CD14-positive monocyte (primary cell): ENCODE results near the gene KRTAP6-1. TPM values are rescaled to one million over a fixed set of nuclear protein-coding genes. Genes with fewer than 3 reads are reported as not detected.

Experiments
- DNase-seq, 3 donors: peaks; one replicate each; pipeline ENCODE4 v3.0.0-alpha.2; 2011 to 2022
- H2AFZ ChIP-seq: 2 replicates; pipeline ENCODE4 v1.6.0; 2012; ENCODE audit warnings: mild to moderate bottlenecking, low read depth, low read length, inconsistent platforms; ENCODE audit not compliant: insufficient read depth, poor library complexity, severe bottlenecking
- H3K27ac ChIP-seq, 2 donors: 1 replicate in 1 of 2; 2 replicates in 1 of 2; pipeline ENCODE4 v1.5.1; 2012 to 2013; ENCODE audit warnings: low read length in 2 of 2, control low read depth in 1 of 2, inconsistent platforms in 1 of 2, low read depth in 1 of 2, mild to moderate bottlenecking in 1 of 2
- H3K27me3 ChIP-seq, 2 donors: one replicate each; pipeline versions ENCODE4 v1.6.0 to v1.6.1; 2011 to 2013; ENCODE audit warnings: low read length in 2 of 2; ENCODE audit not compliant: control insufficient read depth in 2 of 2, insufficient read depth in 2 of 2
- H3K36me3 ChIP-seq, 2 donors: replicated peaks in 1 of 2; 1 replicate in 1 of 2; 2 replicates in 1 of 2; pipeline versions ENCODE4 v1.5.1 to v1.6.1; 2012 to 2013; ENCODE audit warnings: low read length in 2 of 2, control low read depth in 1 of 2, inconsistent platforms in 1 of 2, mild to moderate bottlenecking in 1 of 2; ENCODE audit not compliant: insufficient read depth in 2 of 2, control insufficient read depth in 1 of 2
- H3K4me1 ChIP-seq, 2 donors: 1 replicate in 1 of 2; 2 replicates in 1 of 2; pipeline versions ENCODE4 v1.5.1 to v1.6.1; 2012 to 2013; ENCODE audit warnings: low read length in 2 of 2, control low read depth in 1 of 2, inconsistent platforms in 1 of 2, mild to moderate bottlenecking in 1 of 2, moderate library complexity in 1 of 2; ENCODE audit not compliant: insufficient read depth in 2 of 2, control insufficient read depth in 1 of 2
- H3K4me2 ChIP-seq: replicated peaks from 2 replicates; pipeline ENCODE3; 2012; ENCODE audit warnings: low read length, moderate library complexity, mild to moderate bottlenecking; ENCODE audit not compliant: poor library complexity, severe bottlenecking; ENCODE audit errors: extremely low read depth
- H3K4me3 ChIP-seq, 3 experiments: fragments of 200-600 bp in 1 of 3; sonication (generic) in 1 of 3; replicated peaks in 1 of 3; 1 replicate in 2 of 3; 2 replicates in 1 of 3; pipeline ENCODE4 v1.5.1; 2011 to 2013; ENCODE audit warnings: low read length in 3 of 3, mild to moderate bottlenecking in 3 of 3, control low read depth in 2 of 3, low read depth in 2 of 3, inconsistent platforms in 1 of 3, moderate library complexity in 1 of 3
- H3K79me2 ChIP-seq: 2 replicates; pipeline ENCODE4 v1.6.0; 2012; ENCODE audit warnings: mild to moderate bottlenecking, control low read depth, inconsistent platforms, low read length, moderate library complexity; ENCODE audit not compliant: insufficient read depth
- H3K9ac ChIP-seq: 2 replicates; pipeline ENCODE4 v1.6.0; 2017; ENCODE audit warnings: low read length, mild to moderate bottlenecking; ENCODE audit not compliant: insufficient read depth, poor library complexity, severe bottlenecking
- H3K9me3 ChIP-seq, 2 donors: replicated peaks in 1 of 2; 1 replicate in 1 of 2; 2 replicates in 1 of 2; pipeline versions ENCODE4 v1.5.1 to v1.6.1; 2012 to 2013; ENCODE audit warnings: low read length in 2 of 2, control low read depth in 1 of 2; ENCODE audit not compliant: control insufficient read depth in 1 of 2, insufficient read depth in 1 of 2
- H4K20me1 ChIP-seq: 2 replicates; pipeline ENCODE4 v1.6.0; 2012; ENCODE audit warnings: mild to moderate bottlenecking, low read length, control low read depth, moderate library complexity; ENCODE audit not compliant: insufficient read depth
- H3K27ac Mint-ChIP-seq, 7 donors: one replicate each; pipeline ENCODE4 v1.8.0; 2020; ENCODE audit warnings: mild to moderate bottlenecking in 7 of 7, mixed read lengths in 7 of 7, moderate library complexity in 6 of 7, inconsistent platforms in 2 of 7
- H3K27me3 Mint-ChIP-seq, 3 donors: one replicate each; pipeline ENCODE4 v1.8.0; 2021 to 2022; ENCODE audit warnings: low read depth in 3 of 3, mild to moderate bottlenecking in 3 of 3, mixed read lengths in 3 of 3, moderate library complexity in 3 of 3, inconsistent platforms in 1 of 3
- H3K36me3 Mint-ChIP-seq, 2 donors: one replicate each; pipeline ENCODE4 v1.8.0; 2020; ENCODE audit warnings: mixed read lengths in 2 of 2, inconsistent platforms in 1 of 2, mild to moderate bottlenecking in 1 of 2
- H3K4me1 Mint-ChIP-seq: one replicate; pipeline ENCODE4 v1.8.0; 2020; ENCODE audit warnings: mild to moderate bottlenecking, mixed read lengths
- H3K4me3 Mint-ChIP-seq, 2 donors: one replicate each; pipeline ENCODE4 v1.8.0; 2020; ENCODE audit warnings: mild to moderate bottlenecking in 2 of 2, mixed read lengths in 2 of 2, moderate library complexity in 1 of 2
- H3K9me3 Mint-ChIP-seq, 7 donors: one replicate each; pipeline ENCODE4 v1.8.0; 2020 to 2022; ENCODE audit warnings: mixed read lengths in 7 of 7, mild to moderate bottlenecking in 6 of 7, moderate library complexity in 6 of 7, inconsistent platforms in 2 of 7
- WGBS: methylation state at CpG from one replicate; pipeline ENCODE4 v1.1.5; 2013; ENCODE audit warnings: missing lambda C conversion rate; ENCODE audit not compliant: insufficient coverage; 5-methylcytosine and 5-hydroxymethylcytosine counted together
- intact Hi-C, 2 donors: fragments of 100-400 bp; cut with micrococcal nuclease; formaldehyde crosslinking; loops; one replicate each; pipeline versions ENCODE4 v1.15.0 to v1.15.1; 2023
- polyA plus RNA-seq, 3 donors: library from polyadenylated mRNA; depleted of rRNA in 1 of 3; unstranded in 2 of 3; stranded (reverse) in 1 of 3; fragments of 300-500 nt in 2 of 3; fragments of >200 nt in 1 of 3; fragmentation: Illumina TruSeq in 2 of 3; gene quantifications; 1 replicate in 2 of 3; 2 replicates in 1 of 3; pipeline ENCODE4 v1.2.3, GENCODE V29; 2012 to 2021
- TF ChIP-seq, protein P1 (sequence below): fragments of 200-600 bp; IDR thresholded peaks from one replicate; pipeline ENCODE4 v1.8.0; 2022; ENCODE audit warnings: antibody characterized with exemption, mild to moderate bottlenecking

Gene KRTAP6-1
- polyA plus RNA-seq, 3 donors = not detected

DNA sequence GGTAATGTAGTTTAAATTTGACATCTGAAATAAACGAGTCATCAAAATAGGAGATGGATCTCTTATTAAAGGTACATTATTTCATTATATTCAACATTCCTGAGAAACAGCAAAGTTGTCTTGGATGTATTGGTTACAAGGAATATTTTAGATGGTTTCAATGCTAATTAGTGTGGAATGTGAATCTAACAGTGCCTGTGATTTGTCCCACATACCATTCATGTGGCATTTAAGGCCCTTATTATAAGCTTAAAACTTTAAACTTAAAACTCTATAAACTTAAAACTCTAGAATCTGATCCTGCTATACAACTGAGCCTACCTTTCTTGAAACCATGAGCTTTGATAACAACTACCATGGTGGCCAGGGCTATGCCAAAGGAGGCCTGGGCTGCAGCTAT lies 12.9 kb downstream of the KRTAP6-1 start, which contains the start of gene KRTAP22-1:
Gene KRTAP22-1 (plus strand): TSS at position 301 of the 400 bp plus-strand sequence.
- Histone ChIP-seq H3K4me2 (no peak within 1 kb of the TSS), H3K4me3 (no peak within 1 kb of the TSS), H3K9ac (no peak within 1 kb of the TSS), H4K20me1 (no peaks in the 10 kb centered on the region), H3K27me3 (no peaks in the 10 kb centered on the region), H3K36me3 (no peaks in the 10 kb centered on the region), H3K4me1 (no peaks in the 10 kb centered on the region), H3K79me2 (no peaks in the 10 kb centered on the region), H3K27ac (no peak within 1 kb of the TSS), H2AFZ (no peak within 1 kb of the TSS), H3K9me3 (peaks cover 24 to 39% of the 10 kb centered on the region in 2 donors)
- no peak for DNase-seq
- intact Hi-C loops = no loop called here
- no peak within 1 kb of the TSS for H3K27ac Mint-ChIP-seq
- H3K27me3 Mint-ChIP-seq = no peaks in the 10 kb centered on the region
- H3K9me3 Mint-ChIP-seq = peaks cover 5 to 22% (median 9%) of the 10 kb centered on the region in 7 donors
- H3K36me3 Mint-ChIP-seq = no peaks in the 10 kb centered on the region
- H3K4me1 Mint-ChIP-seq = no peaks in the 10 kb centered on the region
- no peak within 1 kb of the TSS for H3K4me3 Mint-ChIP-seq
- WGBS = no CpG with 5 or more reads among the region's 1 CpG
- TF ChIP-seq, protein P1, sequence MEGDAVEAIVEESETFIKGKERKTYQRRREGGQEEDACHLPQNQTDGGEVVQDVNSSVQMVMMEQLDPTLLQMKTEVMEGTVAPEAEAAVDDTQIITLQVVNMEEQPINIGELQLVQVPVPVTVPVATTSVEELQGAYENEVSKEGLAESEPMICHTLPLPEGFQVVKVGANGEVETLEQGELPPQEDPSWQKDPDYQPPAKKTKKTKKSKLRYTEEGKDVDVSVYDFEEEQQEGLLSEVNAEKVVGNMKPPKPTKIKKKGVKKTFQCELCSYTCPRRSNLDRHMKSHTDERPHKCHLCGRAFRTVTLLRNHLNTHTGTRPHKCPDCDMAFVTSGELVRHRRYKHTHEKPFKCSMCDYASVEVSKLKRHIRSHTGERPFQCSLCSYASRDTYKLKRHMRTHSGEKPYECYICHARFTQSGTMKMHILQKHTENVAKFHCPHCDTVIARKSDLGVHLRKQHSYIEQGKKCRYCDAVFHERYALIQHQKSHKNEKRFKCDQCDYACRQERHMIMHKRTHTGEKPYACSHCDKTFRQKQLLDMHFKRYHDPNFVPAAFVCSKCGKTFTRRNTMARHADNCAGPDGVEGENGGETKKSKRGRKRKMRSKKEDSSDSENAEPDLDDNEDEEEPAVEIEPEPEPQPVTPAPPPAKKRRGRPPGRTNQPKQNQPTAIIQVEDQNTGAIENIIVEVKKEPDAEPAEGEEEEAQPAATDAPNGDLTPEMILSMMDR = no peak

DNA sequence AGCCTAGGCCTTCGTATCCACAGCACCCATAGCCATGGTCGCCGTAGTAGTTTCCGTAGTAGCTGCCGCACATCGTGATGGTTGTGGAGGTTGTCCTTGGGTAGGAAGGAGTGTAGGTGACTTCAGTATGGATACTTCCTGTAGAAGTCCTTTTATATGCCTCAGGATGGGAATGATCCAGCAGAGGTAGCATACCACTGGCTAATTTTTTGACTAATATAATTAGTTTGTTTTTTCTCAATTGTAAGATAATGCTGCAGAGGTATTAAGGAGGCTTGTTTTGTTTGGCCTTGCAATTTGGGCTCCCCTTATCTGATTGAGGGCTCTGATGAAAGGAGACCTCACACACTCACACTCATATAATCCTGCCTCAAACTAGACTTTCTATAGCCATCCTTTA lies 14.9 kb downstream of the KRTAP6-1 start, which contains the start of gene KRTAP6-2:
Gene KRTAP6-2 (minus strand): TSS at position 101 of the 400 bp plus-strand sequence. CDS start 28 bp downstream, at position 73.
- Mint-ChIP-seq H3K27me3 (no peaks in the 10 kb centered on the region), H3K4me3 (no peak within 1 kb of the TSS), H3K9me3 (peaks cover 5 to 9% (median 6%) of the 10 kb centered on the region in 7 donors), H3K27ac (peak within 1 kb of the TSS in 1 of 7 donors; percentile 57), H3K4me1 (no peaks in the 10 kb centered on the region), H3K36me3 (no peaks in the 10 kb centered on the region)
- WGBS = 93% methylated on average over 5 of the region's 6 CpGs
- intact Hi-C loops = no loop called here
- Histone ChIP-seq H3K27ac (no peak within 1 kb of the TSS), H3K9ac (no peak within 1 kb of the TSS), H3K4me2 (no peak within 1 kb of the TSS), H3K9me3 (peaks cover 13 to 27% of the 10 kb centered on the region in 2 donors), H3K27me3 (no peaks in the 10 kb centered on the region), H3K4me3 (no peak within 1 kb of the TSS), H3K79me2 (no peaks in the 10 kb centered on the region), H3K4me1 (no peaks in the 10 kb centered on the region), H3K36me3 (no peaks in the 10 kb centered on the region), H2AFZ (no peak within 1 kb of the TSS), H4K20me1 (no peaks in the 10 kb centered on the region)
- DNase-seq = no peak
- TF ChIP-seq, protein P1 = no peak
